Stimulated activated CD4-positive, alpha-beta T cell treated with anti-CD3 and anti-CD28 coated beads, Interleukin-4, amount 100 ng/mL, for 24 hours (primary cell): Measurements from ENCODE around the gene MEN1.
"Not testable (repeated sequence)": the region's sequence is repeated elsewhere in the genome, so short reads cannot be mapped to it uniquely, and the experiment has no call there.

ENCODE experiments used
- DNase-seq: peaks from one replicate; pipeline ENCODE4 v3.0.0-alpha.2; 2020

The MEN1 gene

DNA sequence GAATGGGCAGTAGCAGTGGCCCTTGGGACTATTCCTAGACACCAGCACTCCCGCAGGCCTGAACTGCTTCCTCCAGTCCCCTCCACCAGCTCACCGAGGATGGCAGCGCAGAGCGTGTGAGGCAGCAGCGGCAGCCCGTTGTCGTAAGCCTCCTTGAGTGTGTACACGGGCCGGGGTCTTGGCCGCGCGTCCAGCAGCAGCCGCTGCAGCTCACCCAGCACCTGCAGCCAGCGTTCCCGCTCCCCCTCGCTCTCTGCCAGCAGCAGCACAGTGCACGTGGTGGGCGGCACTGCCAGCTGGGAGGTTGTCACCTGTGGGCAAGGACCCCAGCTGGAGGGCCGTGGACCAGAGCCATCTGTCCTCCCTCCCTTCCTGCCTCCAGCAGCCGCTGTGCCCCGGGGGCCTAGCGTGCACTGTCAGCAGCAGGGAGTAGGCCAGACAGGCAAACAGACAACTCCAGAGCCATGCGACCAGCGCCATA lies 21.1 kb upstream of the MEN1 start:
- DNase-seq: no peak

DNA sequence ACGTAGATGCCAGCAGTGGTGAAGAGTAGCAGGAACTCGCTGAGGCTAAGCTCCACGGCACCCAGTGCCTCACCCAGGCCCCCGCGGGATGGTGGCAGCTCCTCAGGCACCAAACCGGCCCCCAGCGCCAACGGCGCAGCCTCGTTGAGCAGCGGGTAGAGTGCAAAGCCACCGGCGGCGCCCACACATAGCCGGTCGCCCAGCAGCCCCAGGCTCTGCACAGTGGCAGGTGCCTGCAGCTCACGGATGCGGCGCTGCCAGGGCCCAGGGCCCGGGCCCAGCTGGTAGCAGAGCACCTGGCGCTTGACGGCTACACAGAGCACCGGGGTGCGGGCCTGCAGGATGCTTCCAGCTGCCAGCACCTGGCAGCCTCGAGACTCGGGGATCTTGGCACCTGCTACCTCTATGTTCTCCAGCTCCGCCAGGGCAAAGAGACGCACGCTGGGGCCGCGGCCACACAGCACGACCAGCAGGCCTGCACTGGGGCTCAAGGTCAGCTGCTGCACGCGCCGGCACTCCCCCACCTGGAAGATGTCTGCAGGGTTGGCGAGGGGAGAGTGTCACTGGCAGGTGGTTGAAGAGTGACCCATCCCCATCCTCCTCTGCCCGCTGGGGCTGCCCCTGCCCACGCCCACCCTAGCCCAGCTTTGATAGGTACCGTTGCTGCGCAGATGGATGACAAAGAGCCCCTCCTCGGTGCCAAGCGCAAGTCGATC lies 19.3 kb upstream of the MEN1 start:
- no peak for DNase-seq

DNA sequence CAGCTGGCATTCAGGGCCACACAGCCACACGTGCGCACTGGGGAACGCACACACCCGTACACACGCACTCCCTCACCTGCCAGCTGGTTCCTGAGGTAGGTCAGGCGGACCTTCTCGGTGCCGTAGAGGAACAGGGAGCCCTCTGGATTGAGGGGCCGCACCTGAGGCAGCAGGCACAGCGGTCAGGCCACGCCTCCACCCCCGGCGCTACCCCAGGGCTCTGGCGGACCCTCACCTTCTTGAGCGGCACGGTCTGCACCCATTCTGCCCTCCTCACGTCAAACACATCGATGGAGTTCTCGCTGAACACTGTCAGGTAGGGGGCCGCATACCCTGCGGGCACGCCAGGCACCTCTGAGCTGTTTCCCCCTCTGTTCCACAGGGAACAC lies 17.1 kb upstream of the MEN1 start:
- no peak for DNase-seq

DNA sequence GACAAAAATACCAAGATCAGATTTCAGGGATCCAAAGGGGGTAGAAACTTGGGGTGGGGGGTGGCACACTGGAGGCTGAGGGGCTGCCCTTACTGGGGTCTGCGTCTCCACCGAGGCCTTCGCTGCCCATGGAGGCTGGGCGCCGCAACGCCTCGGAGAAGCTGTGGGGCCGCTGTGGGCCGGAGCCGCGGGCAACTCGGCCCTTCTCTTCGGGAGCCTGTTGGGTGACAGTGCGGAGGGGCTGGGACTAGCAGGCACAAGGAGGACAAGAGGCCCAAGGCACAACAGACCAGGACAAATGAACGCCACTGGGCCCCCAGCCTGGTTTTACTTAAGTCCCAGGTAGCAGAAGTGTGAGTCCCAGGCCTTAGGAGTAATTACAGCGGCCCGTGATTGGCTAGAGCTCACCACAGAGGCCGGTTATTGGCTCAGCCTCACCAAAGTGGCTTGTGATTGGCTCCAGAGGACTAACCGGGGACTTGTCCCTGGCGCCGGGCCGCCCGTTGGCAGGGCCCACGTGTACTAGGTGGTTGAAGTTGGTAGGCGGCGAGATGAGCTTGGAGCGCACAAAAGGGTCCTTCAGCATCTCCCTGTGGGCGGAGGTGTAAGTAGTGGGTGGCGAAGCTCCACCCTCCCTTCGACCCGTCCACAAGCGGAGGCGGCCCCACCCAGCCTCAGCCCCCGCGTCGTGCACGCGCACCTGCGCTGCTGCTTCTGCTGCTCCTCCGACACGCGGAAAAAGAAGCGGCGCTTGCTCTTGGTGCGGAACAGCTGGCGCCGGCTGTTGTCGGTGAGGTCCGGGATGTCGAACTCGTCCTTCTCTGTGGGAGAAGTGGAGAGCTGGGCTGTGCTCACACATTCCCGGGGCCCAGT lies 16.5 kb upstream of the MEN1 start:
- no peak for DNase-seq

DNA sequence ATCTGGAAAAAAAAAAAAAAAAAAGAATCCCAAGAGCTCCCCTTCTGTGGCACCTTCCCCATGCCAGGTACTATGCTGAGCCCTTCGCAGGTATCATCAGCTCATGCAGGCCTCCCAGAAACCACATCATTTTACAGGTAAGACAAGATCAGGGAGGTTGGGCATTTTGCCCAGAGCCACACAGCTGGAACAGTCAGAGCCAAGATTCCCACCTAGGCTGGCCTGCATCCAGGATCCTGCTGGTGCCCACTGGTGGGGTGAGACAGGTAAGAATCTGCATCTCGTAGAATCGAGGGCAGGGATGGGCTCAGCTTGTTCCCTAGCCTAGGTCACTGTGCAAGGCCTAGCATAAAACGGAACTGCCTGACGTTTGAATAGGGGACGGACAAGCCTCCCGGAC lies 15.7 kb upstream of the MEN1 start:
- no peak for DNase-seq

DNA sequence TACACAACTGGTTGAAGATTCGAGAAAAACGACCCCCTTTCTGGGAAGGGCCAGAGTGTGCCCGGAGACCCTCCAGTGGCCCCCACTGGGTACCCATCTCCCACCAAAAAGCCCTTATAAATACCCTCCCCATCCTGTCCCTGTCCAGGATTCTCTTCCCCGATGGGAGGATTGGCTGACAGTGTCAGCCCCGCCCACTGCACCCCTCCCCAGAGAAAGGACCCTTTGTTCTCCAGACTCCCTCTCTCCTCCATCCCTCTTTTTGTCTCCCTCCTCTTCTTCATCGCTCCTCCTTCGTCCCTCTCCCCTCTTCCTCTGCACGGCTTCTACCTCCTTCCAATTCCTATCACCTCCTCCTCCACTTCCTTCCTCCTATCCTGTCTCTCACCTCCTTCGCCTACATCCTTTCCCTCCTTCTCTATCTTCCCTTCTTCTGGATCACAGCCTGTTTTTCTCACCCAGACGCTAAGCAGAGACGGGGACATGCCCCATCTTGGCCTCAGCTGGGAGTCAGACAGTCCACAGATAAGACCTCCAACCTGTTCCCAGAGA lies 13.3 kb upstream of the MEN1 start:
- no peak for DNase-seq

DNA sequence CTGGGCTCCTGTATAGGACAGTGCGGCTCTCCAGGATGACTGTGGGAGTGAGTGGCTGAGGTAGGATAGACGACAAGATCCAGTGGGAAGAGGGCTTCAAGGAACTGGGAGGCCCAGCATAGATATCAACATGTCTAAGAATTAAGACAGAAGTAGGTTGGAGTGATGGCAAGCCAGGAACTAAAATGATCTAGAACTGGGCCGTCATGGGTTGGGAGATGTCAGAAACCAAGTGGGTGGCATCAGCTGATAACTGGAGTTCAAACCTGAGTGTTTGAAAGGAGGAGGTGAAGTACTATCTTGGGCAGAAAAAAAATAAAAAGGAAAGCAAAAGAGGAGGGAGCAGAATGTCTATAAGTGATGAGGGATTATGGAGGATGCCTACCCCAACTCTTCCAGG lies 7.1 kb upstream of the MEN1 start:
- no peak for DNase-seq

DNA sequence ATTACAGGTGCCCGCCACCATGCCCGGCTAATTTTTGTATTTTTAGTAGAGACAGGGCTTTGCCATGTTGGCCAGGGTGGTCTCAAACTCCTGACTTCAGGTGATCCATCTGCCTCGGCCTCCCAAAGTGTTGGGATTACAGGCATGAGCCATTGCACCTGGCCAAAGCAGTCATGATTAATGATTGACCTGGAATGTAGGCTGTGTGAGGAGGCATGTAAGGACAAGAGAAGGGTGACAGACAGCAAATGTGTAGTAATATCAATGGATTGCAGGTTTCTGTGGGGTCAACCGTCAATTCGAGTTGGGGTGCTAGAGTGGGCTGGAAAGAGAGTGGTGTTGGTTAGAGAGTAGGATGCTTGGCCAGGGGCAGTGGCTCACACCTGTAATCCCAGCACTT lies 5.1 kb upstream of the MEN1 start:
- not testable (repeated sequence) for DNase-seq

DNA sequence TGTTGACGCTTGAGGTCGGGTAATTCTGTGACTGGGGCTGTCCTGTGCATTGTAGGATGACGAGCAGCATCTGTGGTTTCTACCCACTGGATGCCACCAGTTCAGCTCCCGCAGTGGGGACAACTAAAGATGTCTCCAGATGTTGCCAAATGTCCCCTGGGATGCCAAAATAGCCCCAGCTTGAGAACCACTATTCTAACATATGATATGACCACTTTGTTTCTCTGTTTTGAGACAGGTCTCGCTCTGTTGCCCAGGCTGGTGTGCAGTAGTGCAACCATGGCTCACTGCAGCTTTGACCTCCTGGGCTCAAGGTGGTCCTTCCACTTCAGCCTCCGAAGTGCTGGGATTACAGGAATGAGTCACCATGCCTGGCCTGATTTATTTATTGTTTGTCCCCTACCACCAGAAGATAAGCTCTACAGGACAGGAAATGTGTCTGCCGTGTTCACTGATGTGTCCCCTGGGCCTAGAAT lies 4.4 kb upstream of the MEN1 start:
- DNase-seq: no peak

DNA sequence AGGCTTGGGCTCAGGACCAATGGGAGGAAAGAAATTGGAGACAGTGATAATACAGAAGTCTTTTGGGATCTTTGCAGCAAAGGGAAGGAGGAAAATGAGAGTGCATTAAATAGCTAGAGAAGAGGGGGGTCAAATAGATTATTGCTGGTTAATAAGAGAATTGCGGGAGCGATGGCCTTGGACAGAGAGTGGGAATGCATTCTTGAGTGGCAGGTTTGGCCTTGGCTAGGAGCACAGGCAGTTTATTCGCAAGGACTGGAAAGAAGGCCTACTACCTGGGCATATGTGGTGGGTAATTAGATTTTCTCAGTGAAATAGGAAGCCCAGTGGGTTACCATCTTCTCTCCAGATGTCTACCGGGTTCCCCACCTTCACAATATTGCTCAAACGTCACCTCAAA lies 3.5 kb upstream of the MEN1 start:
- DNase-seq: no peak

DNA sequence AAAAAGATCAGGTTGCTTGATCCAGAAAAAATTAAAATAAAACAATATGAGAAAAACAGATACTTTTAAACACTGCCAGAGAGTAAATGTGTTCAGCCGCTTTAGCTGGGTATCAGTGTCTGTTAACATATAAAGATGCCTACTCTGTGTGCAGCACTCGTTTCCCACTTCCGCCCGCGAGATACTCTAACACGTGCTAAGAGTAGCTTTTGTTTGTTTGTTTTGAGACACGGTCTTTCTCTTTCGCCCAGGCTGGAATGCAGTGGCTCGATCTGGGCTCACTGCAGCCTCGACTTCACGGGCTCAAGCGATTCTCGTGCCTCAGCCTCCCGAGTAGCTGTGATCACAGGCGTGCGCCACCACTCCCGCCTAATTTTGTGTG lies 531 bp upstream of the MEN1 start:
- no peak for DNase-seq

DNA sequence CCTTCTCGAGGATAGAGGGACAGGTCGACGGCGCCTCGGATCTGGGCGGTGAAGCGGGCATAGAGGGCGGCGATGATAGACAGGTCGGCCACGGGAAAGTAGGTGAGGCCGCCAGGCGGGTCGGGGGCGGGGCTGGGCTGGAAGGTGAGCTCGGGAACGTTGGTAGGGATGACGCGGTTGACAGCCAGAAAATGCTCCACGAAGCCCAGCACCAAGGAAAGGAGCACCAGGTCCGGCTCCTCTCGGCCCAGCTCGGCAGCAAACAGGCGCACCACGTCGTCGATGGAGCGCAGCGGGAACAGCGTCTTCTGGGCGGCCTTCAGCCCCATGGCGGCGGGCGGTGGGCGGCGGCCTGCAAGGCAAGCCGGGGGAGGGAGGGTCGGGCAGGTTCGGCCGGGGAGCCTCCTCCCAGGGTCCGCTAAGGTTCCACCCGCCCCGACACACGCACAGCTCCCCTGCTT lies 540 bp downstream of the MEN1 start:
- DNase-seq: peak; percentile 22

DNA sequence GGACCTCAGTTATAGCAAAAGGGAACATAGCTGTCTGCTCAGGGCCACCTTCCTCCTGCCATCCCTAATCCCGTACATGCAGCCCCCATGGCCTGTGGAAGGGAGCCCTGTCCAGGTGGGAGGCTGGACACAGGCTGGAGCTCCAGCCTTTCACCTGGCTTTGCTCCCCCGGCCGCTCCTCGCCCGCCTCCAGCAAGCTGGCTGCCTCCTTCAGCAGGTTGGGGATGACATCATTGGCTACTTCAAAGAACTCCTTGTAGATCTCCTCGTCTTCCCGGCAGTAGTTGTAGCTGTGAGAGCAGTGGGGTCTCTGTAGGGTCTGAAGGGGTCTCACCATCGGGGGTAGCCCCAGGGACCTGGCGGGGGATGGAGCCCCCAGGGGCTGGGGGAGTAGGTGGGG lies 4.9 kb downstream of the MEN1 start:
- DNase-seq: no peak

DNA sequence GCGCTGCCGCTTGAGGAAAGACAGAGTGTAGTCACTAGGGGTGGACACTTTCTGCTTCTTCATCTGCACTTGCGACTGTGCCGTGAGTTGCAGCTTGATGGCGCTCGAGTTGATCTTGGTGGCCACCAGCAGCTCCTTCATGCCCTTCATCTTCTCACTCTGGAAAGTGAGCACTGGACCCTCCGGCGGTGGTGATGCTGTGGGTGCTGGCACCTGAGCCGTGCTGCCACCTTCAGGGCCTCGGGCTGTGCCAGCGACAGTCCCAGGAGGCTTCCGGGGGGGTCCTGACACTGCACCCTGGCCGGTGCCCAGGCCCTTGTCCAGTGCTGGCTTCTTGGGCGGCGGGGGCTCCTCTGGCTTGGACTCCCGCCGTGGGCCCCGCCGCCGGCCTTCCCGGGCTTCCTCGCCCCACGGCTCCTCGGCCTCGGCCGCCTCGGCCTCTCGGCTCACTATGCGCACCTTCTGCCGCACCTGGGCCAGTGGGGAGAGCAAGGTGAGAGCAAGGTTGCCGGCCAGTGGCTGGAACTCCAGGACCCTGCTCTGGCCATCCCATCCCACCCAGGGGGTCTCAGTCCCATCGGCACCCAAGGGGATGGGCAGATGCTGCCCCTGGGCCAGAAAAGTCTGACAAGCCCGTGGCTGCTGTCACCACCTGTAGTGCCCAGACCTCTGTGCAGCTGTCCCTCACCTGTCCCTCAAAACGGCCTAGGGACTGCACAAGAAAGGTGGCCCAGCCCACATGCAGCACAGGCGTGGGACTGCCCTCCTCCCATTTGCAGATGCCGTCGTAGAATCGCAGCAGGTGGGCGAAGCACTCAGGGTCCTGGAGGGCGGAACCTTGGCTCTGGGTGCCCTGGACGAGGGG lies 5.8 kb downstream of the MEN1 start:
- no peak for DNase-seq

DNA sequence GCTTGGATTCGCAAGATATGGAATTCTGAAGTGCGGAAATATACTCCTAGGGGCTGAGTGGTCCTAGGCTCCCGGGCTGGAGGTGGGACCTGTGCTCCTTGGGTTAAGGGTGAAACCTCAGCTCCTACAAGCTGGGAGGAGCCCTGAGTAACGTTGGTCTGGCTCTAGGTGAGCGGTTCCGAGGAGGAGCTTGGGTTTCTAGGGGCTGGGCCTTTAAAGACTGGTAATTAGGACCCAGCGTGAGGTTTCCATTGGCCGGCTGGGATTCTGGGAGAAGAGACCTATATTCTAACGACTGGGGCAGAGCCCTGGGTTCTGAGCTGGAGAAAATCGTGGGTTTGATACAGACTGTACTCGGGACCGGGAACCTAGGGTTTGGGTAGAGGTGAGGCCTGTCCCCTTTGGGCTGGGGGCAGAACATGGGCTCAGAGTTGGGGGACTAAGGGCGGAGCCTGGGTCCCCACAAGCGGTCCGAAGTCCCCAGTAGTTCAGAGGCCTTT lies 6.5 kb downstream of the MEN1 start:
- no peak for DNase-seq

DNA sequence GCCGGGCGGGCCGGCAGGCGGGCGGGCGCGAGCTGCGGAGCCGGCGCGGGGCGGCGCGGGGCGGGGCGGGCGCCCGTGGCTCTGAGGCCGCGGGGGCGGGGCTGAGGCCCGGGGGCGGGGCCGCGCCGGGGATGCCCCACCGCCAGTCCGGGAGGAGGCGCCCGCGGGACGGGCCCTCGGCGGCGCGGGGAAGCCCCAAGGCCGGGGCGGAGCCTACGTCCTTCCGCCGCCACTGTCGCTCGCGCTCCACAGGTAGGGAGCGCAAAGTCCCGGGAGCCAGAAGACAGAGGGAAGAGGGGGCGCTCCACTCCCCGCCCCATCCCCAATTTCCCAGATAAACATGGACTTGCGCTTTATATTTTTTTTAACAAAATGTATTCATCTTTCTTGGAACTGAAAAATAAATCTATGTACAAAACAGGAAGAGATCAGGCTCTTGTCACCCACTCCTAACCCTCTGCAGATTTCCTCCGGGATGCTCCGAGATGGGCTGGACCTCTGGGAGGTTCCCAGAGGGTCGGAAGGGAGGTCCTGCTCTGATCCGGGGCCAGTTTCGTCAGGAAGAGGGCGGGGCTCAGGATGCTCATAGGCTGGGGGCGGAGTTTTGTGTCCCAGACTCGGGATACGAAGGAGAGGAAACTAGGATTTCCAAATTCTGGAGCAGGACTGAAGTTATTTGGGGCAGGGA lies 7.0 kb downstream of the MEN1 start, which contains the start of gene MAP4K2:
TSS of gene MAP4K2 (minus strand) at position 57 of the 688 bp plus-strand sequence. CDS start 65 bp downstream, outside the sequence.
- peak; percentile 84 for DNase-seq

DNA sequence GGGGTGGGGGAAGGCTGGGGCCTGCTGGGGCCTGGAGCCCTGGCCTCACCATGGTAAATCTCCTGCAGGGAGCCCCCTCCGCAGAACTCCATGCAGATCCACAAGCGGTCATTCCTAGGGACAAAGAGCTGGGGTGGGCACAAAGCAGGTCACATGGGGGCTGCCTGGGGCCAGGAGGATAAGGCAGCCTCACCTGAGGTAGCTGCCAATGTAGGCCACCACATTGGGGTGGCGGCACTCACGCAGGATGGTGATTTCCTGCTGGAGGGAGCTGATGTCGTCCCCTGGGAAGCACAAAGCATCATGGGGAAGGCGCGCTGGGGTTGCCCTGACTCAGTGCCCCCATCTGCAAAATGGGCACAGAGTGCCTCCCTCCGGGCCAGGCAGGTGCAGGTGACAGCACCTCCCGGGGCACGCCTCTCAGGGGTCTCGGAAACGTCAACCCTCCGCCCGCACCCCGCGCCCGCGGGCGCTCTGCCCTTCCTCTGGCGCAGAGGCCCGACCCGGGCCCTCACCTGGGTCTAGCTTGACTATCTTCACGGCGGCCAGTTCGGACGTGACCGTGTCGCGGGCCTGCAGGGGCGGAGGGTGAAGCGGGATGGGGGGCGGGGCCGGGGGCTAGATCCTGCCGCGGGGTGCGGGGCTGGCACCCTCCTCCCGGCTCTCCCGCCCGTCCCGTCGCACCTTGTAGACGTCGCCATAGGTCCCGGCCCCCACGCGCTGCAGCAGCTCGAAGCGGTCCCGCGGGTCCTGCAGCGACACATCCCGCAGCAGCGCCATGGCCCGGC lies 7.8 kb downstream of the MEN1 start:
- DNase-seq: peak; percentile 47

DNA sequence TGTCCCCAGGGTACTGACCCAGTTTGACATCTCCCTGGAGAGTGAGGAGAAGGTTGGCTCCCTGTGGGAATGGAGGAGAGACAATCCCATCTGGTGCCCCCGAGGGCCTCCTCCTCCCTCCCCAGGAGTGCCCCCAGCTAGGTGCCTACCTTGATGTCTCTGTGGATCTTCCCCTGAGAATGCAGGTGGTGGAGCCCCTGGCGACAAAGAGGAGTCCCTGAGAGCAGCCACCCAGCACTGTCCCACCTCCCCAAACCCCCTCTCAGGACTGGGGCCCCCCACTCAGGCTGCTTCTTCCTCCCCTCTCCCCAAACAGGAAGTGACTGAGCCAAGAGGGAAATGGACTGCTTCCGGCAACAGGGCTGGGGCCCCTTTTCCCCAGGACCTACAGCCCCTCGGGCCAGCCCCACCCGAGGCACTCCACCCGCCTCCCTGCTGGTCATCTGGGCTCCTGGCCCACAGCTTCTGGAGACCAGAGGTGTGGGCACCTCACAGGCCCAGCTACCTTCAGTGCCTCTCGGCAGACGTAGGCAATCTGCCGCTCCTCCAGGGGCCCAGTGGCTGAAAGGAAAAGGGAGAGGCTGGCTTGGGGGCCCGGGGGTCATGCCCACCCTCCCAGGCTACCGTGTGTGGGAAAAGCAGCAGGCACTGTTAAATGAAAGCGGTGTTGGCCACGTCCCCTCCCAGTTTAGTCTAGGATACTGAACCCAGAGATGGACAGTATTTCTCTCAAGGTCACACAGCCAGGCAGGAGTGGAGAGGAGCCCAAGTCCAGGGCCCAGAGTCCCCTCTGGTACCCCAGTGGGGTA lies 8.6 kb downstream of the MEN1 start:
- DNase-seq: no peak

DNA sequence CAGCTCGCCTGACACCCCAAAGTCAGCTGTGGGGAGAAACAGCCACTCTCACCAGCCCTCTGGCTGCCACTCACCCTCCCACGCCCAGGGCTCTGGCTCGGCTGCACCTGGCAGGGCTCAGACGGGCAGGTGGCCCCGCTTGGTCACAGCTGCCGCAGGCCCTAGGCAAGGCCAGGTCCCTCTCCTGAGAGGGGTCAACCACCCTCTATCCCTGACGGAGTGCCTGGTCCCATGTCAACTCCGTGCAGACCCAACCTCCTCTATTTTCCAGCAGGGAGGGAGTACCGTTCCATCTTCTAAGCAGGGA lies 9.2 kb downstream of the MEN1 start:
- DNase-seq: no peak
